ENCODE results near the gene LYPD6B.

LYPD6B gene

GRCh38 chr2:149146876-149147275 is 108.4 kb downstream of the LYPD6B start:
- H3K27me3 ChIP-seq (ENCODE audit: insufficient read depth, low read depth), result no peaks in the 10 kb centered on the region
- H3K4me2 ChIP-seq, result no peak overlapping the region
- H4K20me1 ChIP-seq (ENCODE audit: insufficient read depth), result no peaks in the 10 kb centered on the region
- no peak overlapping the region for H3K9ac ChIP-seq
- no peak overlapping the region for H3K27ac ChIP-seq
- peaks cover 28% of the 10 kb centered on the region for H3K4me1 ChIP-seq (ENCODE audit: low read depth, poor library complexity, severe bottlenecking)
- no peaks in the 10 kb centered on the region for H3K79me2 ChIP-seq (ENCODE audit: insufficient read depth, low read depth)
- TF ChIP-seq CTCF (conservative IDR thresholded peaks at IDR 0.05; ENCODE audit: low read depth, low read length), result no peak
- H3K36me3 ChIP-seq (ENCODE audit: insufficient read depth), result no peaks in the 10 kb centered on the region
- H2AFZ ChIP-seq (ENCODE audit: low read depth), result no peak overlapping the region
- no peak overlapping the region for H3K4me3 ChIP-seq (IDR thresholded peaks at IDR 0.05; ENCODE audit: insufficient read depth, low read depth, low read length)

GRCh38 chr2:149148194-149149006 is 109.9 kb downstream of the LYPD6B start:
- Histone ChIP-seq H3K4me2 (no peak overlapping the region), H3K27me3 (ENCODE audit: insufficient read depth, low read depth) (no peaks in the 10 kb centered on the region), H3K27ac (no peak overlapping the region), H4K20me1 (ENCODE audit: insufficient read depth) (no peaks in the 10 kb centered on the region), H3K79me2 (ENCODE audit: insufficient read depth, low read depth) (no peaks in the 10 kb centered on the region), H3K4me3 (IDR thresholded peaks at IDR 0.05; ENCODE audit: insufficient read depth, low read depth, low read length) (no peak overlapping the region), H3K4me1 (ENCODE audit: low read depth, poor library complexity, severe bottlenecking) (peaks cover 19% of the 10 kb centered on the region), H2AFZ (ENCODE audit: low read depth) (no peak overlapping the region), H3K9ac (no peak overlapping the region), H3K36me3 (ENCODE audit: insufficient read depth) (no peaks in the 10 kb centered on the region)
- TF ChIP-seq CTCF (conservative IDR thresholded peaks at IDR 0.05; ENCODE audit: low read depth, low read length), result no peak

- Histone ChIP-seq H2AFZ (ENCODE audit: low read depth) (no peak overlapping the region), H3K4me2 (no peak overlapping the region), H3K79me2 (ENCODE audit: insufficient read depth, low read depth) (no peaks in the 10 kb centered on the region), H3K4me3 (IDR thresholded peaks at IDR 0.05; ENCODE audit: insufficient read depth, low read depth, low read length) (no peak overlapping the region), H3K27me3 (ENCODE audit: insufficient read depth, low read depth) (no peaks in the 10 kb centered on the region), H3K36me3 (ENCODE audit: insufficient read depth) (no peaks in the 10 kb centered on the region), H3K9ac (no peak overlapping the region), H3K4me1 (ENCODE audit: low read depth, poor library complexity, severe bottlenecking) (peaks cover 13% of the 10 kb centered on the region), H3K27ac (no peak overlapping the region), H4K20me1 (ENCODE audit: insufficient read depth) (no peaks in the 10 kb centered on the region)
- TF ChIP-seq CTCF (conservative IDR thresholded peaks at IDR 0.05; ENCODE audit: low read depth, low read length), result no peak
Observed at GRCh38 chr2:149149007-149149297, 110.5 kb downstream of the LYPD6B start.

GRCh38 chr2:149152469-149152953 is 114.0 kb downstream of the LYPD6B start:
- Histone ChIP-seq H3K9ac (no peak overlapping the region), H3K27ac (no peak overlapping the region), H3K36me3 (ENCODE audit: insufficient read depth) (no peaks in the 10 kb centered on the region), H3K79me2 (ENCODE audit: insufficient read depth, low read depth) (no peaks in the 10 kb centered on the region), H3K27me3 (ENCODE audit: insufficient read depth, low read depth) (no peaks in the 10 kb centered on the region), H3K4me2 (no peak overlapping the region), H4K20me1 (ENCODE audit: insufficient read depth) (no peaks in the 10 kb centered on the region), H3K4me3 (IDR thresholded peaks at IDR 0.05; ENCODE audit: insufficient read depth, low read depth, low read length) (no peak overlapping the region), H3K4me1 (ENCODE audit: low read depth, poor library complexity, severe bottlenecking) (no peaks in the 10 kb centered on the region), H2AFZ (ENCODE audit: low read depth) (no peak overlapping the region)
- no peak for TF ChIP-seq CTCF (conservative IDR thresholded peaks at IDR 0.05; ENCODE audit: low read depth, low read length)

Data from KMS-11 (cell line).